Measurements from ENCODE around the gene GPR4.

GPR4 gene

GRCh38 chr19:45591004-45591637 is 10.9 kb downstream of the GPR4 start:
- TF ChIP-seq HDGF (IDR thresholded peaks at IDR 0.05; ENCODE audit: borderline replicate concordance) (no peak), PKNOX1 (IDR thresholded peaks at IDR 0.05) (no peak), TARDBP (IDR thresholded peaks at IDR 0.05) (no peak), ZNF384 (IDR thresholded peaks at IDR 0.05) (no peak), SP1 (IDR thresholded peaks at IDR 0.05) (no peak), FOXM1 (IDR thresholded peaks at IDR 0.05; ENCODE audit: borderline replicate concordance) (no peak), SUZ12 (IDR thresholded peaks at IDR 0.05) (no peak), L3MBTL2 (conservative IDR thresholded peaks at IDR 0.05) (peak; percentile 86)
- peak; percentile 57 for DNase-seq (ENCODE audit: extremely low spot score)
- ChIA-PET POLR2A (interaction anchor here (0.7 to 1.0 kb wide), 2 partner anchors 51 to 52 kb away, joined by 3 to 5 read pairs; no protein-coding TSS in a partner anchor), CTCF (interaction anchor here (0.7 to 2.0 kb wide), 5 partner anchors 36 to 86 kb away, joined by 3 to 15 read pairs (median 4); partner anchors contain the start of gene EML2)

GRCh38 chr19:45590300-45591003 is 11.6 kb downstream of the GPR4 start:
- TF ChIP-seq FOXA1 (IDR thresholded peaks at IDR 0.05) (no peak), ARNT (IDR thresholded peaks at IDR 0.05) (no peak), CTBP1 (IDR thresholded peaks at IDR 0.05; ENCODE audit: borderline replicate concordance) (no peak), SUZ12 (IDR thresholded peaks at IDR 0.05) (no peak), BHLHE40 (IDR thresholded peaks at IDR 0.05; ENCODE audit: borderline replicate concordance) (no peak), PKNOX1 (IDR thresholded peaks at IDR 0.05) (no peak), TARDBP (IDR thresholded peaks at IDR 0.05) (no peak), L3MBTL2 (conservative IDR thresholded peaks at IDR 0.05) (no peak), HDGF (IDR thresholded peaks at IDR 0.05; ENCODE audit: borderline replicate concordance) (no peak), ELF4 (IDR thresholded peaks at IDR 0.05) (no peak)
- CTCF ChIA-PET = interaction anchor here (1.0 to 2.0 kb wide), 4 partner anchors 37 to 63 kb away, joined by 3 to 15 read pairs (median 6); partner anchors contain the start of gene EML2
- DNase-seq (ENCODE audit: extremely low spot score) = no peak
- POLR2A ChIA-PET = interaction anchor here (0.7 to 1.0 kb wide), 2 partner anchors 52 to 53 kb away, joined by 3 to 5 read pairs; no protein-coding TSS in a partner anchor

GRCh38 chr19:45589768-45590167 is 12.2 kb downstream of the GPR4 start:
- ChIA-PET CTCF (interaction anchor here (2.0 kb wide), 1 partner anchor 51 kb away, joined by 15 read pairs; the partner anchor contains the start of gene EML2), POLR2A (no interaction called here)
- TF ChIP-seq SUZ12 (IDR thresholded peaks at IDR 0.05) (no peak), HDGF (IDR thresholded peaks at IDR 0.05; ENCODE audit: borderline replicate concordance) (no peak), NFRKB (IDR thresholded peaks at IDR 0.05) (no peak), ZNF384 (IDR thresholded peaks at IDR 0.05) (no peak), LEF1 (IDR thresholded peaks at IDR 0.05; ENCODE audit: borderline replicate concordance) (no peak)
- no peak for DNase-seq (ENCODE audit: extremely low spot score)

GRCh38 chr19:45587873-45588272 is 14.1 kb downstream of the GPR4 start:
- TF ChIP-seq ARNT (IDR thresholded peaks at IDR 0.05) = no peak
- TF ChIP-seq FOXK2 (IDR thresholded peaks at IDR 0.05) = no peak
- TF ChIP-seq SUZ12 (IDR thresholded peaks at IDR 0.05) = no peak
- TF ChIP-seq TARDBP (IDR thresholded peaks at IDR 0.05) = no peak
- TF ChIP-seq CTBP1 (IDR thresholded peaks at IDR 0.05; ENCODE audit: borderline replicate concordance) = no peak
- no peak for TF ChIP-seq HDGF (IDR thresholded peaks at IDR 0.05; ENCODE audit: borderline replicate concordance)
- TF ChIP-seq L3MBTL2 (conservative IDR thresholded peaks at IDR 0.05) = no peak
- TF ChIP-seq BHLHE40 (IDR thresholded peaks at IDR 0.05; ENCODE audit: borderline replicate concordance) = no peak
- no peak for TF ChIP-seq FOXM1 (IDR thresholded peaks at IDR 0.05; ENCODE audit: borderline replicate concordance)
- no peak for TF ChIP-seq ELF4 (IDR thresholded peaks at IDR 0.05)
- no peak for TF ChIP-seq SP1 (IDR thresholded peaks at IDR 0.05)
- TF ChIP-seq FOXA1 (IDR thresholded peaks at IDR 0.05) = no peak
- ChIA-PET CTCF (no interaction called here), POLR2A (interaction anchor here (1.8 kb wide), 1 partner anchor 104 kb away, joined by 4 read pairs; the partner anchor contains the start of gene SNRPD2)

GRCh38 chr19:45585158-45585577 is 16.8 kb downstream of the GPR4 start:
- CTCF ChIA-PET = no interaction called here
- POLR2A ChIA-PET = interaction anchor here (1.4 to 3.7 kb wide), 3 partner anchors 10 to 57 kb away, joined by 6 to 28 read pairs (median 6); no protein-coding TSS in a partner anchor
- TF ChIP-seq NFRKB (IDR thresholded peaks at IDR 0.05) = no peak
- TF ChIP-seq SP1 (IDR thresholded peaks at IDR 0.05) = no peak
- no peak for TF ChIP-seq LEF1 (IDR thresholded peaks at IDR 0.05; ENCODE audit: borderline replicate concordance)
- TF ChIP-seq ZNF384 (IDR thresholded peaks at IDR 0.05) = no peak
- TF ChIP-seq CTBP1 (IDR thresholded peaks at IDR 0.05; ENCODE audit: borderline replicate concordance) = no peak
- no peak for TF ChIP-seq HDGF (IDR thresholded peaks at IDR 0.05; ENCODE audit: borderline replicate concordance)
- DNase-seq (ENCODE audit: extremely low spot score) = no peak

More at GRCh38 chr19:45587873-45588272, 14.1 kb downstream of the GPR4 start:
- DNase-seq (ENCODE audit: extremely low spot score) = no peak

- peak; percentile 97 for DNase-seq (ENCODE audit: extremely low spot score)
- POLR2A ChIA-PET = interaction anchor here (0.8 to 3.7 kb wide), 11 partner anchors 9 to 184 kb away, joined by 3 to 28 read pairs (median 5); partner anchors contain the start of genes QPCTL and SIX5
- TF ChIP-seq FOXA1 (IDR thresholded peaks at IDR 0.05) (no peak), L3MBTL2 (conservative IDR thresholded peaks at IDR 0.05) (peak; percentile 91), BHLHE40 (IDR thresholded peaks at IDR 0.05; ENCODE audit: borderline replicate concordance) (no peak), ELF4 (IDR thresholded peaks at IDR 0.05) (peak; percentile 76), TARDBP (IDR thresholded peaks at IDR 0.05) (peak; percentile 78), PKNOX1 (IDR thresholded peaks at IDR 0.05) (peak; percentile 99)
- CTCF ChIA-PET = interaction anchor here (1.1 to 1.4 kb wide), 2 partner anchors 26 to 145 kb away, joined by 4 to 9 read pairs; no protein-coding TSS in a partner anchor
Observed at GRCh38 chr19:45584332-45585157, 17.5 kb downstream of the GPR4 start, which contains the start of gene OPA3. Gene OPA3, minus strand, starts transcription at chr19:45584802. Its CDS starts 38 bp downstream, at chr19:45584764.
